Calu3 (cell line): ENCODE measurements around the gene ERFL. TPM values are rescaled to one million over a fixed set of nuclear protein-coding genes. Genes with fewer than 3 reads are reported as not detected.

Source experiments
- BruUV-seq: library from RNA; stranded (reverse); fragments of 400-500 nt; replicated peaks from 2 replicates; lab custom pipeline; 2021; lab: Mats Ljungman, UMichigan
- CTCF ChIA-PET: fragments of 300-600 bp; sonication (Branson Sonifier 250); formaldehyde crosslinking; loops from one replicate; lab custom pipeline; 2022; ENCODE audit warnings: antibody characterized with exemption; lab: Charles Lee
- DNase-seq: peaks from one replicate; pipeline ENCODE4 v3.0.0; 2022
- H3K27ac Mint-ChIP-seq: one replicate; pipeline ENCODE4 v1.8.0; 2022; ENCODE audit warnings: mixed read lengths; ENCODE audit not compliant: unreplicated experiment
- H3K27me3 Mint-ChIP-seq: one replicate; pipeline ENCODE4 v1.8.0; 2022; ENCODE audit warnings: mixed read lengths; ENCODE audit not compliant: unreplicated experiment
- H3K36me3 Mint-ChIP-seq: one replicate; pipeline ENCODE4 v1.8.0; 2022; ENCODE audit warnings: mild to moderate bottlenecking, moderate library complexity, mixed read lengths; ENCODE audit not compliant: insufficient read depth, unreplicated experiment
- H3K4me1 Mint-ChIP-seq: one replicate; pipeline ENCODE4 v1.8.0; 2022; ENCODE audit warnings: mild to moderate bottlenecking, low read depth, mixed read lengths; ENCODE audit not compliant: unreplicated experiment
- H3K4me3 Mint-ChIP-seq: one replicate; pipeline ENCODE4 v1.8.0; 2022; ENCODE audit warnings: mild to moderate bottlenecking, low read depth, moderate library complexity, mixed read lengths; ENCODE audit not compliant: unreplicated experiment
- H3K9me3 Mint-ChIP-seq: one replicate; pipeline ENCODE4 v1.8.0; 2022; ENCODE audit warnings: low read depth, mixed read lengths; ENCODE audit not compliant: unreplicated experiment
- intact Hi-C: fragments of 100-400 bp; cut with micrococcal nuclease; formaldehyde crosslinking; loops from one replicate; pipeline ENCODE4 v1.10.0; 2022; ENCODE audit not compliant: unreplicated experiment
- total RNA-seq: library from RNA; stranded (reverse); gene quantifications from 2 replicates; pipeline ENCODE4 v1.2.3, GENCODE V29; 2022
- TF ChIP-seq, protein P1 (sequence below): fragments of 200-600 bp; IDR thresholded peaks from one replicate; pipeline ENCODE4 v1.8.0; 2022; ENCODE audit warnings: antibody characterized with exemption; ENCODE audit not compliant: unreplicated experiment

Gene ERFL
- total RNA-seq, 1 experiment from 2014 or later, result 0.21 TPM

GRCh38 chr19:41882568-41883462, 45.4 kb downstream of the ERFL start, which contains the start of gene ARHGEF1:
ARHGEF1 (plus strand) TSS chr19:41883184; CDS start chr19:41888083, 4,899 bp downstream.
- BruUV-seq, result no TSS peak
- TF ChIP-seq, protein P1, sequence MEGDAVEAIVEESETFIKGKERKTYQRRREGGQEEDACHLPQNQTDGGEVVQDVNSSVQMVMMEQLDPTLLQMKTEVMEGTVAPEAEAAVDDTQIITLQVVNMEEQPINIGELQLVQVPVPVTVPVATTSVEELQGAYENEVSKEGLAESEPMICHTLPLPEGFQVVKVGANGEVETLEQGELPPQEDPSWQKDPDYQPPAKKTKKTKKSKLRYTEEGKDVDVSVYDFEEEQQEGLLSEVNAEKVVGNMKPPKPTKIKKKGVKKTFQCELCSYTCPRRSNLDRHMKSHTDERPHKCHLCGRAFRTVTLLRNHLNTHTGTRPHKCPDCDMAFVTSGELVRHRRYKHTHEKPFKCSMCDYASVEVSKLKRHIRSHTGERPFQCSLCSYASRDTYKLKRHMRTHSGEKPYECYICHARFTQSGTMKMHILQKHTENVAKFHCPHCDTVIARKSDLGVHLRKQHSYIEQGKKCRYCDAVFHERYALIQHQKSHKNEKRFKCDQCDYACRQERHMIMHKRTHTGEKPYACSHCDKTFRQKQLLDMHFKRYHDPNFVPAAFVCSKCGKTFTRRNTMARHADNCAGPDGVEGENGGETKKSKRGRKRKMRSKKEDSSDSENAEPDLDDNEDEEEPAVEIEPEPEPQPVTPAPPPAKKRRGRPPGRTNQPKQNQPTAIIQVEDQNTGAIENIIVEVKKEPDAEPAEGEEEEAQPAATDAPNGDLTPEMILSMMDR, result no peak
- Mint-ChIP-seq H3K4me3 (peak within 1 kb of the TSS; percentile 73), H3K27me3 (peaks cover 16% of the 10 kb centered on the region), H3K9me3 (no peaks in the 10 kb centered on the region), H3K36me3 (peaks cover 45% of the 10 kb centered on the region), H3K27ac (peak within 1 kb of the TSS; percentile 73), H3K4me1 (peaks cover 41% of the 10 kb centered on the region)
- intact Hi-C loops, result no loop called here
- CTCF ChIA-PET, result interaction anchor here (0.7 to 2.8 kb wide), 2 partner anchors 9 to 44 kb away, joined by 4 to 12 read pairs; no protein-coding TSS in a partner anchor
- peak; percentile 56 for DNase-seq

DNA sequence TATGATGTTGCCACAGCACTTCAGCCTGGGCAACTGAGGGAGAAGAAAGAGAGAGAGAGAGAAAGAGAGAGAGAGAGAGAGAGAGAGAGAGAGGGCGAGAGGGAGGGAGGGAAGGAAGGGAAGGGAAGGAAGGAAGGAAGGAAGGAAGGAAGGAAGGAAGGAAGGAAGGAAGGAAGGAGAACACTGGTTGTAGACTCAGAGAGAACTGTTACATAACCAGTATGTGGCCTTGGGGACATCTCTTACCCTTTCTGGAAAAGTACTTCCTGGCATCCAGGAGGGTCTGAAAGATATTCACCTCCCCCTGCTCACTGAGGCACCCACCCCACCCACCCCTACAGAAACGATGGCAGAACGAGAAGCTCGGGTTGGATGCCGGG, 47.9 kb downstream of the ERFL start:
- no TSS peak for BruUV-seq
- H3K27ac Mint-ChIP-seq, result no peak overlapping the region
- H3K4me3 Mint-ChIP-seq, result no peak overlapping the region
- TF ChIP-seq, protein P1, result no peak
- peaks cover 32% of the 10 kb centered on the region for H3K36me3 Mint-ChIP-seq
- intact Hi-C loops, result no loop called here
- H3K4me1 Mint-ChIP-seq, result peaks cover 17% of the 10 kb centered on the region
- CTCF ChIA-PET, result no interaction called here
- no peak for DNase-seq
- H3K9me3 Mint-ChIP-seq, result no peaks in the 10 kb centered on the region
- H3K27me3 Mint-ChIP-seq, result peaks cover 16% of the 10 kb centered on the region

- no peak overlapping the region for H3K27ac Mint-ChIP-seq
- no peaks in the 10 kb centered on the region for H3K9me3 Mint-ChIP-seq
- CTCF ChIA-PET, result no interaction called here
- peaks cover 16% of the 10 kb centered on the region for H3K27me3 Mint-ChIP-seq
- intact Hi-C loops, result no loop called here
- peaks cover 27% of the 10 kb centered on the region for H3K36me3 Mint-ChIP-seq
- TF ChIP-seq, protein P1, result no peak
- no peak for DNase-seq
- no TSS peak for BruUV-seq
- peaks cover 12% of the 10 kb centered on the region for H3K4me1 Mint-ChIP-seq
- H3K4me3 Mint-ChIP-seq, result no peak overlapping the region
Observed at GRCh38 chr19:41879670-41880328, 48.5 kb downstream of the ERFL start.

DNA sequence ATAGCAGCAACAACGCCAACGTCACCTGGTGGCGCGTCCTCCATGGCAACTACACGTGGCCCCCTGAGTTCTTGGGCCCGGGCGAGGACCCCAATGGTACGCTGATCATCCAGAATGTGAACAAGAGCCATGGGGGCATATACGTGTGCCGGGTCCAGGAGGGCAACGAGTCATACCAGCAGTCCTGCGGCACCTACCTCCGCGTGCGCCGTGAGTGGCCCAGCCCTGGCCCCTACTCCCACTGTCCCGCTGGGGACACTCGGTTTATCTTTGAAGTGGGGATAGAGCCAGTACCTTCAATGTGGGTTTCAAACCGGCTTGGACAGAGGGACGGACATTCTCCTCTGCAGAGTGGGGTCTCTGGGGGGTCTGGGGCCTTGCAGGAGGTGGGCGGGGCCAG, 49.2 kb downstream of the ERFL start:
- no peak for DNase-seq
- peaks cover 20% of the 10 kb centered on the region for H3K36me3 Mint-ChIP-seq
- H3K4me3 Mint-ChIP-seq, result no peak overlapping the region
- CTCF ChIA-PET, result no interaction called here
- TF ChIP-seq, protein P1, result no peak
- intact Hi-C loops, result no loop called here
- no TSS peak for BruUV-seq
- peaks cover 11% of the 10 kb centered on the region for H3K4me1 Mint-ChIP-seq
- peaks cover 16% of the 10 kb centered on the region for H3K27me3 Mint-ChIP-seq
- H3K27ac Mint-ChIP-seq, result no peak overlapping the region
- H3K9me3 Mint-ChIP-seq, result no peaks in the 10 kb centered on the region
